EL (cell line): ENCODE data around the gene APOL4.
"Not testable (repeated sequence)": the region's sequence is repeated elsewhere in the genome, so short reads cannot be mapped to it uniquely, and the experiment has no call there.

Experiments
- DNase-seq: peaks from one replicate; pipeline ENCODE4 v3.0.0-alpha.2; 2016

Gene APOL4

GRCh38 chr22:36182056-36182455 lies 19.6 kb downstream of the APOL4 start:
- DNase-seq: no peak

- DNase-seq: no peak
These were observed 20.7 kb downstream of the APOL4 start for GRCh38 chr22:36180928-36181327.

GRCh38 chr22:36180038-36180880 lies 21.4 kb downstream of the APOL4 start:
- DNase-seq: peak; percentile 71

GRCh38 chr22:36177160-36177559 lies 24.4 kb downstream of the APOL4 start:
- DNase-seq: no peak

- DNase-seq: no peak
These were observed 25.7 kb downstream of the APOL4 start for GRCh38 chr22:36175892-36176291.

- no peak for DNase-seq
These were observed 29.7 kb downstream of the APOL4 start for GRCh38 chr22:36171941-36172340.

- no peak for DNase-seq
These were observed 34.9 kb downstream of the APOL4 start for GRCh38 chr22:36166518-36167220.

- no peak for DNase-seq
These were observed 35.5 kb downstream of the APOL4 start for GRCh38 chr22:36166086-36166485.

GRCh38 chr22:36165141-36165540 lies 36.5 kb downstream of the APOL4 start:
- no peak for DNase-seq

GRCh38 chr22:36164621-36165020 lies 37.0 kb downstream of the APOL4 start:
- no peak for DNase-seq

GRCh38 chr22:36163497-36163896 lies 38.1 kb downstream of the APOL4 start:
- no peak for DNase-seq

- DNase-seq: no peak
These were observed 39.2 kb downstream of the APOL4 start for GRCh38 chr22:36162127-36163034.

- DNase-seq: not testable (repeated sequence)
These were observed 39.8 kb downstream of the APOL4 start for GRCh38 chr22:36161793-36162126.

GRCh38 chr22:36160499-36160942 lies 41.1 kb downstream of the APOL4 start, which contains the start of gene APOL3:
Gene APOL3 (minus strand): TSS chr22:36160755. CDS start chr22:36149055, 11,700 bp downstream.
- DNase-seq: peak; percentile 53

- peak; percentile 87 for DNase-seq
These were observed 44.8 kb downstream of the APOL4 start for GRCh38 chr22:36156515-36157419.

GRCh38 chr22:36156119-36156514 lies 45.5 kb downstream of the APOL4 start:
- no peak for DNase-seq

- no peak for DNase-seq
These were observed 45.9 kb downstream of the APOL4 start for GRCh38 chr22:36155702-36156101.

GRCh38 chr22:36154423-36154945 lies 47.1 kb downstream of the APOL4 start:
- no peak for DNase-seq

GRCh38 chr22:36153501-36154422 lies 47.8 kb downstream of the APOL4 start:
- DNase-seq: no peak

GRCh38 chr22:36152821-36153220 lies 48.8 kb downstream of the APOL4 start:
- not testable (repeated sequence) for DNase-seq

- no peak for DNase-seq
These were observed 49.5 kb downstream of the APOL4 start for GRCh38 chr22:36152088-36152487.
